HepG2 (cell line): ENCODE measurements around the gene SBSN. TPM values are rescaled to one million over a fixed set of nuclear protein-coding genes. Genes with fewer than 3 reads are reported as not detected.

Source experiments
- ATAC-seq: fragments of 200-7000 bp; cut with Tn5 transposase; 3 replicates; pipeline ENCODE4 v1.9.1; 2020; ENCODE audit warnings: mild to moderate bottlenecking, moderate library complexity
- BruUV-seq: library from RNA; stranded (reverse); fragments of 400-500 nt; replicated peaks from 2 replicates; lab custom pipeline; 2021; lab: Mats Ljungman, UMichigan
- CTCF ChIA-PET: fragments of 300-600 bp; formaldehyde crosslinking; extraction: SDS; loops from one replicate; lab custom pipeline; 2021; ENCODE audit warnings: low total read pairs, inconsistent platforms, low intra/inter-chr PET ratio; lab: Yijun Ruan, JAX
- POLR2A ChIA-PET: fragments of 350-600 bp; sonication (Branson Sonifier 250); formaldehyde crosslinking; loops from one replicate; lab custom pipeline; 2020; ENCODE audit warnings: antibody characterized with exemption, inconsistent platforms; lab: Yijun Ruan, JAX
- DNase-seq: peaks from one replicate; pipeline ENCODE4 v3.0.0-alpha.2; 2015; ENCODE audit warnings: low spot score
- FAIRE-seq: peaks from 3 replicates; lab custom pipeline; 2011; peaks lifted over from hg19 to GRCh38; lab: Jason Lieb, UNC
- H2AFZ ChIP-seq: one replicate; pipeline ENCODE4 v1.6.1; 2011; ENCODE audit warnings: low read length, inconsistent platforms
- H3K27ac ChIP-seq: fragments of 300-600 bp; 3 replicates; pipeline ENCODE4 v1.8.0; 2011; ENCODE audit warnings: mixed run types, mild to moderate bottlenecking, mixed read lengths, low read length, inconsistent platforms; ENCODE audit not compliant: insufficient read depth; ENCODE audit errors: extremely low read length
- H3K27me3 ChIP-seq, 2 experiments: fragments of 200-600 bp in 1 of 2; 2 replicates in 1 of 2; 3 replicates in 1 of 2; pipeline versions ENCODE4 v1.6.0 to v1.8.0; 2011; ENCODE audit warnings: low read length in 2 of 2, mild to moderate bottlenecking in 2 of 2, moderate library complexity in 2 of 2, inconsistent platforms in 1 of 2; ENCODE audit not compliant: insufficient read depth in 2 of 2, control insufficient read depth in 1 of 2
- H3K36me3 ChIP-seq, 2 experiments: fragments of 200-600 bp in 1 of 2; replicated peaks in 1 of 2; 2 replicates in 1 of 2; 3 replicates in 1 of 2; pipeline versions ENCODE4 v1.5.1 to v1.8.0; 2011; ENCODE audit warnings: low read length in 2 of 2, inconsistent platforms in 1 of 2; ENCODE audit not compliant: insufficient read depth in 2 of 2, control insufficient read depth in 1 of 2
- H3K4me1 ChIP-seq: 2 replicates; pipeline ENCODE4 v1.5.1; 2012; ENCODE audit warnings: low read length, inconsistent platforms; ENCODE audit not compliant: insufficient read depth
- H3K4me2 ChIP-seq: 2 replicates; pipeline ENCODE4 v1.6.0; 2011; ENCODE audit warnings: low read depth, low read length, inconsistent platforms
- H3K4me3 ChIP-seq, 3 experiments: fragments of 200-600 bp in 1 of 3; sonication (generic), shearing (Covaris generic) in 1 of 3; replicated peaks in 1 of 3; 2 replicates each; pipeline ENCODE4 v1.5.1; 2011 to 2016; ENCODE audit warnings: low read length in 3 of 3, inconsistent platforms in 2 of 3, low read depth in 2 of 3, mild to moderate bottlenecking in 2 of 3, control low read depth in 1 of 3, mixed read lengths in 1 of 3; ENCODE audit not compliant: insufficient read depth in 1 of 3
- H3K79me2 ChIP-seq: one replicate; pipeline ENCODE4 v1.6.1; 2011; ENCODE audit warnings: low read length, inconsistent platforms; ENCODE audit not compliant: insufficient read depth
- H3K9ac ChIP-seq: 2 replicates; pipeline ENCODE4 v1.6.0; 2011; ENCODE audit warnings: mild to moderate bottlenecking, low read depth, low read length, inconsistent platforms; ENCODE audit not compliant: insufficient read depth
- H3K9me3 ChIP-seq: 2 replicates; pipeline ENCODE4 v1.5.1; 2012; ENCODE audit warnings: mild to moderate bottlenecking, low read length
- H4K20me1 ChIP-seq: 2 replicates; pipeline ENCODE4 v1.6.0; 2011; ENCODE audit warnings: inconsistent platforms, mild to moderate bottlenecking, low read length, moderate library complexity; ENCODE audit not compliant: insufficient read depth
- FOXA3 ChIP-seq: IDR thresholded peaks from 2 replicates; pipeline ENCODE4 v1.6.1; 2016; ENCODE audit warnings: missing genetic modification reagents, missing compliant biosample characterization
- FOXJ3 ChIP-seq: sonication (generic); formaldehyde crosslinking; IDR thresholded peaks from 2 replicates; pipeline ENCODE4 v1.4.0; 2020; ENCODE audit warnings: missing genetic modification reagents, mild to moderate bottlenecking, borderline replicate concordance
- HCFC1 ChIP-seq: fragments of 150-350 bp; IDR thresholded peaks from 2 replicates; pipeline ENCODE4 v1.6.1; 2014; ENCODE audit warnings: low read depth, low read length
- JDP2 ChIP-seq: sonication (generic); formaldehyde crosslinking; IDR thresholded peaks from 2 replicates; pipeline ENCODE4 v1.8.1; 2022; ENCODE audit warnings: missing genetic modification reagents, borderline replicate concordance
- MIER2 ChIP-seq: IDR thresholded peaks from 2 replicates; pipeline ENCODE4 v1.6.1; 2016; ENCODE audit warnings: missing biosample characterization, missing genetic modification reagents
- NCOA5 ChIP-seq: sonication (generic); formaldehyde crosslinking; IDR thresholded peaks from 2 replicates; pipeline ENCODE4 v1.4.0; 2020; ENCODE audit warnings: missing genetic modification reagents
- PHF21A ChIP-seq: sonication (generic); formaldehyde crosslinking; IDR thresholded peaks from 2 replicates; pipeline ENCODE4 v1.5.0; 2020; ENCODE audit warnings: mild to moderate bottlenecking, missing genetic modification reagents
- SALL1 ChIP-seq: sonication (generic); formaldehyde crosslinking; IDR thresholded peaks from 2 replicates; pipeline ENCODE4 v1.8.0; 2022; ENCODE audit warnings: mild to moderate bottlenecking, missing genetic modification reagents
- SIX1 ChIP-seq: sonication (generic); formaldehyde crosslinking; IDR thresholded peaks from 2 replicates; pipeline ENCODE4 v1.4.0; 2020; ENCODE audit warnings: missing genetic modification reagents, borderline replicate concordance
- ZBTB1 ChIP-seq: sonication (generic); formaldehyde crosslinking; IDR thresholded peaks from 2 replicates; pipeline ENCODE4 v1.4.0; 2020; ENCODE audit warnings: missing genetic modification reagents, borderline replicate concordance
- ZNF232 ChIP-seq: sonication (generic); formaldehyde crosslinking; IDR thresholded peaks from 2 replicates; pipeline ENCODE4 v1.4.0; 2020; ENCODE audit warnings: missing genetic modification reagents, borderline replicate concordance
- WGBS: methylation state at CpG from one replicate; pipeline ENCODE4 v1.1.6; 2017; ENCODE audit warnings: low lambda C conversion rate; 5-methylcytosine and 5-hydroxymethylcytosine counted together
- in situ Hi-C: cut with HindIII; loops from 2 replicates; pipeline ENCODE4 v1.10.0; 2017; ENCODE audit warnings: low pct_unique_long_range_greater_than_20kb; ENCODE audit not compliant: extremely low pct_ligation_motif_present
- intact Hi-C: fragments of 100-400 bp; cut with micrococcal nuclease; formaldehyde crosslinking; loops from one replicate; pipeline ENCODE4 v1.10.0; 2022; ENCODE audit not compliant: unreplicated experiment
- polyA plus RNA-seq, 8 experiments: library from polyadenylated mRNA; depleted of rRNA in 3 of 8; stranded (reverse) in 7 of 8; unstranded in 1 of 8; fragments of >200 nt; fragmentation: Illumina TruSeq in 4 of 8; extraction: Trizol in 4 of 8; gene quantifications; 2 replicates each; pipeline versions ENCODE4 v1.2.1 to v1.2.3, GENCODE V29; 2011 to 2016; ENCODE audit warnings: low read depth in 4 of 8, missing spikeins in 1 of 8, mixed read lengths in 1 of 8; ENCODE audit not compliant: insufficient read depth in 1 of 8
- total RNA-seq, 5 experiments: library from RNA; depleted of rRNA; stranded (reverse); fragments of >200 nt; fragmentation: Illumina TruSeq; extraction: Trizol; gene quantifications; 2 replicates each; pipeline ENCODE4 v1.2.3, GENCODE V29; 2016; ENCODE audit warnings: low read depth in 1 of 5
- TF ChIP-seq, protein P1 (sequence below): sonication (generic); formaldehyde crosslinking; IDR thresholded peaks from 2 replicates; pipeline ENCODE4 v1.4.0; 2020; ENCODE audit warnings: missing genetic modification reagents
- TF ChIP-seq, protein P2 (sequence below), 2 experiments: sonication (generic) in 1 of 2; formaldehyde crosslinking in 1 of 2; IDR thresholded peaks; 2 replicates each; pipeline versions ENCODE4 v1.5.1 to v1.6.1; 2011 to 2020; ENCODE audit warnings: borderline replicate concordance in 1 of 2, low read depth in 1 of 2, low read length in 1 of 2, mild to moderate bottlenecking in 1 of 2, missing genetic modification reagents in 1 of 2, moderate library complexity in 1 of 2
- TF ChIP-seq, protein P3 (sequence below): sonication (generic); formaldehyde crosslinking; IDR thresholded peaks from 2 replicates; pipeline ENCODE4 v1.8.0; 2022; ENCODE audit warnings: missing genetic modification reagents, mild to moderate bottlenecking, inconsistent platforms, borderline replicate concordance
- TF ChIP-seq, protein P4 (sequence below): IDR thresholded peaks from 2 replicates; pipeline ENCODE4 v1.6.1; 2016; ENCODE audit warnings: mild to moderate bottlenecking, missing biosample characterization, missing genetic modification reagents

Gene SBSN
- total and polyA plus RNA-seq, 2 of the 13 experiments (the other 11 are each of a cell fraction or from before 2014, with no cell fraction given) = not detected

DNA sequence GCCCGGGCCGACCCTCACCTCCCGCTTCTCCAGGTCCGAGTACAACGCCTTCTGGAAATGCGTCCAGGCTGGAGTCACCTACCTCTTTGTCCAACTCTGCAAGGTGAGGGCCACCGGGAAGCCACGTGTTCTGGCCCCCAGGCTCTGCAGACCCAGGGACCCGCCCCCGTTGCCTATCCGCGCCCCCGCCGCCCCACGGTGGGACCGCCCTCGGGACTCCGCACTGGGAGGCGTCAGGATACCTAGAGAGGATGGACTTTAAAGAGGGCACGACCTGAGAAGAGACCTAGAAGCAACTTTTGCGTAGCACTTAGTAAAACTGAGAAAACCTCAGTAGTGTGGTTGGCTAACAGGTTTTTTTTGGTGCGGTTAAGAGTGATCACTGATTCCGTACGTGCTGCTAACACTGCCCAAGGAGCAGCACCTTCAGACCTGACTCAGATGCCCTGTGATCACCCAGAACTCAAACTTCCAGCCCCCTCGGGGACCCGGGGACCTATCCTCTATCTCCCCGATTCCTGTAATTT lies 17.8 kb upstream of the SBSN start:
- WGBS = 3% methylated on average over 7 of the region's 27 CpGs
- no peak for FAIRE-seq
- in situ Hi-C loops = loop anchor here (5.0 kb wide), 2 partner anchors 96 to 171 kb away; partner anchors contain the start of genes ETV2 and KMT2B
- TF ChIP-seq MIER2 (no peak), ZBTB1 (CRISPR knock-in tag) (no peak), NCOA5 (no peak), SALL1 (CRISPR knock-in tag) (0 out of 2 replicates have a peak, but pooled peaks have one; percentile 0), PHF21A (CRISPR knock-in tag) (no peak), FOXA3 (CRISPR knock-in tag) (no peak), SIX1 (CRISPR knock-in tag) (no peak), FOXJ3 (no peak), ZNF232 (CRISPR knock-in tag) (0 out of 2 replicates have a peak, but pooled peaks have one; percentile 25), JDP2 (CRISPR knock-in tag) (no peak), HCFC1 (no peak)
- TF ChIP-seq, protein P1, sequence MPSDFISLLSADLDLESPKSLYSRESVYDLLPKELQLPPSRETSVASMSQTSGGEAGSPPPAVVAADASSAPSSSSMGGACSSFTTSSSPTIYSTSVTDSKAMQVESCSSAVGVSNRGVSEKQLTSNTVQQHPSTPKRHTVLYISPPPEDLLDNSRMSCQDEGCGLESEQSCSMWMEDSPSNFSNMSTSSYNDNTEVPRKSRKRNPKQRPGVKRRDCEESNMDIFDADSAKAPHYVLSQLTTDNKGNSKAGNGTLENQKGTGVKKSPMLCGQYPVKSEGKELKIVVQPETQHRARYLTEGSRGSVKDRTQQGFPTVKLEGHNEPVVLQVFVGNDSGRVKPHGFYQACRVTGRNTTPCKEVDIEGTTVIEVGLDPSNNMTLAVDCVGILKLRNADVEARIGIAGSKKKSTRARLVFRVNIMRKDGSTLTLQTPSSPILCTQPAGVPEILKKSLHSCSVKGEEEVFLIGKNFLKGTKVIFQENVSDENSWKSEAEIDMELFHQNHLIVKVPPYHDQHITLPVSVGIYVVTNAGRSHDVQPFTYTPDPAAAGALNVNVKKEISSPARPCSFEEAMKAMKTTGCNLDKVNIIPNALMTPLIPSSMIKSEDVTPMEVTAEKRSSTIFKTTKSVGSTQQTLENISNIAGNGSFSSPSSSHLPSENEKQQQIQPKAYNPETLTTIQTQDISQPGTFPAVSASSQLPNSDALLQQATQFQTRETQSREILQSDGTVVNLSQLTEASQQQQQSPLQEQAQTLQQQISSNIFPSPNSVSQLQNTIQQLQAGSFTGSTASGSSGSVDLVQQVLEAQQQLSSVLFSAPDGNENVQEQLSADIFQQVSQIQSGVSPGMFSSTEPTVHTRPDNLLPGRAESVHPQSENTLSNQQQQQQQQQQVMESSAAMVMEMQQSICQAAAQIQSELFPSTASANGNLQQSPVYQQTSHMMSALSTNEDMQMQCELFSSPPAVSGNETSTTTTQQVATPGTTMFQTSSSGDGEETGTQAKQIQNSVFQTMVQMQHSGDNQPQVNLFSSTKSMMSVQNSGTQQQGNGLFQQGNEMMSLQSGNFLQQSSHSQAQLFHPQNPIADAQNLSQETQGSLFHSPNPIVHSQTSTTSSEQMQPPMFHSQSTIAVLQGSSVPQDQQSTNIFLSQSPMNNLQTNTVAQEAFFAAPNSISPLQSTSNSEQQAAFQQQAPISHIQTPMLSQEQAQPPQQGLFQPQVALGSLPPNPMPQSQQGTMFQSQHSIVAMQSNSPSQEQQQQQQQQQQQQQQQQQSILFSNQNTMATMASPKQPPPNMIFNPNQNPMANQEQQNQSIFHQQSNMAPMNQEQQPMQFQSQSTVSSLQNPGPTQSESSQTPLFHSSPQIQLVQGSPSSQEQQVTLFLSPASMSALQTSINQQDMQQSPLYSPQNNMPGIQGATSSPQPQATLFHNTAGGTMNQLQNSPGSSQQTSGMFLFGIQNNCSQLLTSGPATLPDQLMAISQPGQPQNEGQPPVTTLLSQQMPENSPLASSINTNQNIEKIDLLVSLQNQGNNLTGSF (CRISPR knock-in tag) = no peak
- TF ChIP-seq, protein P2, sequence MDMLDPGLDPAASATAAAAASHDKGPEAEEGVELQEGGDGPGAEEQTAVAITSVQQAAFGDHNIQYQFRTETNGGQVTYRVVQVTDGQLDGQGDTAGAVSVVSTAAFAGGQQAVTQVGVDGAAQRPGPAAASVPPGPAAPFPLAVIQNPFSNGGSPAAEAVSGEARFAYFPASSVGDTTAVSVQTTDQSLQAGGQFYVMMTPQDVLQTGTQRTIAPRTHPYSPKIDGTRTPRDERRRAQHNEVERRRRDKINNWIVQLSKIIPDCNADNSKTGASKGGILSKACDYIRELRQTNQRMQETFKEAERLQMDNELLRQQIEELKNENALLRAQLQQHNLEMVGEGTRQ (IDR thresholded peaks at IDR 0.05; ENCODE audit: low read depth, low read length) = no peak
- TF ChIP-seq, protein P2 (CRISPR knock-in tag; IDR thresholded peaks at IDR 0.05; ENCODE audit: borderline replicate concordance) = no peak; the same call in 1 of the 2 replicates
- TF ChIP-seq, protein P3, sequence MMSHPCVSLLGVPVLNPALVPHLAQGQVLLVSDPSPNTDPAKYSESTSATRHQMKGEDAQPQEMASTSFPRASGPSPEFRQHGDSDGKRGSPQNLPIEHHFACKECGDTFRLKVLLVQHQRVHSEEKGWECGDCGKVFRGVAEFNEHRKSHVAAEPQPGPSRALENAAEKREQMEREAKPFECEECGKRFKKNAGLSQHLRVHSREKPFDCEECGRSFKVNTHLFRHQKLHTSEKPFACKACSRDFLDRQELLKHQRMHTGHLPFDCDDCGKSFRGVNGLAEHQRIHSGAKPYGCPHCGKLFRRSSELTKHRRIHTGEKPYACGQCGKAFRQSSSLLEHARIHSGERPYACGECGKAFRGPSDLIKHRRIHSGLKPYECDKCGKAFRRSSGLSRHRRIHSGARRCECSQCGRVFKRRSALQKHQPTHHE (CRISPR knock-in tag) = no peak
- TF ChIP-seq, protein P4, sequence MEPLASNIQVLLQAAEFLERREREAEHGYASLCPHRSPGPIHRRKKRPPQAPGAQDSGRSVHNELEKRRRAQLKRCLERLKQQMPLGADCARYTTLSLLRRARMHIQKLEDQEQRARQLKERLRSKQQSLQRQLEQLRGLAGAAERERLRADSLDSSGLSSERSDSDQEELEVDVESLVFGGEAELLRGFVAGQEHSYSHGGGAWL (CRISPR knock-in tag) = no peak

More for the DNA sequence above, 17.8 kb upstream of the SBSN start:
- Histone ChIP-seq H3K79me2 (peaks cover 25% of the 10 kb centered on the region), H3K9me3 (no peaks in the 10 kb centered on the region), H3K9ac (peak overlapping the region; percentile 88), H3K4me1 (peaks cover 43% of the 10 kb centered on the region), H3K27me3 (no peaks in the 10 kb centered on the region; a peak in 1 of 5 replicates), H3K36me3 (peaks cover 0 to 3% of the 10 kb centered on the region in 2 experiments; a peak in 3 of 5 replicates), H3K4me2 (peak overlapping the region; percentile 87), H4K20me1 (no peaks in the 10 kb centered on the region), H3K4me3 (peak overlapping the region; percentile 89 to 96 (median 92)), H3K27ac (peak overlapping the region; percentile 66), H2AFZ (no peak overlapping the region)
- peak; percentile 53 for ATAC-seq
- ChIA-PET CTCF (no interaction called here), POLR2A (no interaction called here)
- DNase-seq = no peak
- no TSS peak for BruUV-seq
- intact Hi-C loops = loop anchor here (1.0 kb wide), 1 partner anchor 36 kb away; no protein-coding TSS in a partner anchor
